ENCODE results near the gene SARDH. TPM values are rescaled to one million over a fixed set of nuclear protein-coding genes. Genes with fewer than 3 reads are reported as not detected.

Gene SARDH
- total and polyA plus RNA-seq, 2 of the 8 experiments (the other 6 are each of a cell fraction or from before 2014, with no cell fraction given), result 6.4 to 7.4 TPM

DNA sequence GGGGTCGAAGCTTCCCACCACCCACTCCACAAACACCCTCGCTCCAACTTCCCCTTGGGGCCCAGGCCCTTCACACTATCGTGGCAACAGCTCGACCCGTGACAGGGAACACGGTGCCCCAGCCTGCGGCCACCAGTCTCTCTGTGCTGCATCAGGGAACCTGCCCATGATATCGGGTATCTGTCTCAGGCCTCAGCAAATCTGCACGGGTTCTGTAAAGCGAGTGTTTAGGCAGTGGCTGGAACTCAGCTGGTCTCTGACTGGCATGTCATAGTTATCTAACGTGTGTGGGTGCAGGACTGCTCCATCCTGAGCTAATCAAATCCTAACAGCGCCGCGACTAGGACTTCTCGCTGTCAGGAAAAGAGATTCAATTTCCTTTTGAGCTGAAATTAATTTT, 59.1 kb downstream of the SARDH start:
- no peak overlapping the region for H2BK120ac ChIP-seq (replicated peaks; ENCODE audit: low read depth, low read length)
- H3K18ac ChIP-seq (ENCODE audit: extremely low read depth, low read length), result no peak overlapping the region
- no peak overlapping the region for H3K56ac ChIP-seq (replicated peaks; ENCODE audit: insufficient read length, low read depth, low read length)
- no peak overlapping the region for H3K9ac ChIP-seq (replicated peaks in 1 of 4; ENCODE audit: extremely low read depth in 1 of 4, low read depth in 3 of 4, low read length in 3 of 4)
- WGBS, 2 experiments (ENCODE audit: extremely low coverage in 1 of 2, insufficient coverage in 1 of 2, insufficient read length in 1 of 2, insufficient replicate concordance in 2 of 2, low coverage in 1 of 2, low lambda C conversion rate in 2 of 2, missing lambda C conversion rate in 1 of 2), result 88% methylated on average over 15 of the region's 15 CpGs; no CpG with 5 or more reads in 1 of the 2 experiments
- H2AK5ac ChIP-seq (ENCODE audit: low read depth, low read length), result no peak overlapping the region
- H3K36me3 ChIP-seq (ENCODE audit: control insufficient read depth in 2 of 4, insufficient read depth in 4 of 4, low read length in 3 of 4), result no peaks in the 10 kb centered on the region
- H2BK12ac ChIP-seq (ENCODE audit: low read depth, low read length), result no peak overlapping the region
- no peak overlapping the region for H3K14ac ChIP-seq (ENCODE audit: insufficient read length)
- no peak overlapping the region for H4K91ac ChIP-seq (replicated peaks; ENCODE audit: insufficient read length, low read length)
- H2BK15ac ChIP-seq (ENCODE audit: low read length), result no peak overlapping the region
- DNase-seq (ENCODE audit: low read depth in 1 of 2, low spot score in 2 of 2) (no peak), FAIRE-seq (no peak)
- H4K20me1 ChIP-seq (replicated peaks in 1 of 2; ENCODE audit: control insufficient read depth in 1 of 2, insufficient read depth in 2 of 2, low read length in 2 of 2), result no peaks in the 10 kb centered on the region
- peak overlapping the region; percentile 76 for H4K8ac ChIP-seq (ENCODE audit: extremely low read depth, insufficient read depth, low read length)
- ChIA-PET CTCF (ENCODE audit: partially characterized antibody) (interaction anchor here (0.8 to 2.6 kb wide), 11 partner anchors 9 to 153 kb away, joined by 3 to 9 read pairs (median 4); no protein-coding TSS in a partner anchor), POLR2A (ENCODE audit: partially characterized antibody) (interaction anchor here (1.0 to 1.2 kb wide), 2 partner anchors 17 to 201 kb away, joined by 3 read pairs; no protein-coding TSS in a partner anchor)
- no peak overlapping the region for H3K4ac ChIP-seq (replicated peaks; ENCODE audit: insufficient read length, low read depth, low read length)
- H3K23me2 ChIP-seq (ENCODE audit: low read depth, low read length), result no peaks in the 10 kb centered on the region
- no peaks in the 10 kb centered on the region for H3K9me3 ChIP-seq (ENCODE audit: insufficient read depth in 2 of 2, low read depth in 1 of 2, low read length in 1 of 2)
- H3K27me3 ChIP-seq (replicated peaks in 1 of 4; ENCODE audit: control insufficient read depth in 3 of 4, extremely low read depth in 1 of 4, insufficient read depth in 3 of 4, low read length in 3 of 4), result no peaks in the 10 kb centered on the region
- no peak overlapping the region for H3K23ac ChIP-seq (ENCODE audit: insufficient read length)
- H3K4me1 ChIP-seq (replicated peaks in 1 of 4; ENCODE audit: control insufficient read depth in 3 of 4, insufficient read depth in 4 of 4, low read length in 3 of 4), result peaks cover 0 to 6% (median 2%) of the 10 kb centered on the region in 4 experiments; a peak in 4 of 7 replicates
- H3K79me2 ChIP-seq (ENCODE audit: control insufficient read depth in 1 of 2, insufficient read depth in 2 of 2, low read length in 2 of 2), result no peaks in the 10 kb centered on the region
- no peak overlapping the region for H3K4me3 ChIP-seq (ENCODE audit: extremely low read depth in 1 of 4, insufficient read depth in 2 of 4, low read depth in 3 of 4, low read length in 4 of 4)
- no peak overlapping the region for H3K27ac ChIP-seq (ENCODE audit: low read depth, low read length)
- H2BK20ac ChIP-seq (ENCODE audit: low read length), result no peak overlapping the region
- H4K5ac ChIP-seq (ENCODE audit: insufficient read length, low read depth, low read length), result no peak overlapping the region
- H3K79me1 ChIP-seq (ENCODE audit: low read depth, low read length), result no peaks in the 10 kb centered on the region
- H2BK5ac ChIP-seq (ENCODE audit: low read depth, low read length), result no peak overlapping the region
- H2AFZ ChIP-seq (ENCODE audit: low read length), result no peak overlapping the region
- H3K4me2 ChIP-seq (ENCODE audit: insufficient read depth in 1 of 2, low read depth in 2 of 2, low read length in 2 of 2), result no peak overlapping the region
